ENCODE data around the gene MICAL1. TPM values are rescaled to one million over a fixed set of nuclear protein-coding genes. Genes with fewer than 3 reads are reported as not detected.

Gene MICAL1
- total and polyA plus RNA-seq, 2 donors (not counting 3 experiments of a cell fraction or from before 2014, with no cell fraction given), result 36.5 to 39.4 TPM

GRCh38 chr6:109475625-109476024 is 20.1 kb upstream of the MICAL1 start:
- FAIRE-seq (no peak), DNase-seq (ENCODE audit: low read depth, low spot score) (no peak)
- no TSS peak for BruUV-seq (replicated peaks)
- Histone ChIP-seq H3K36me3 (ENCODE audit: control insufficient read depth in 2 of 2, extremely low read depth in 1 of 2, insufficient read depth in 2 of 2, low read length in 2 of 2) (peaks cover 13 to 19% of the 10 kb centered on the region in 2 experiments), H4K20me1 (replicated peaks; ENCODE audit: control insufficient read depth, extremely low read depth, insufficient read depth, low read length) (no peaks in the 10 kb centered on the region), H3K9ac (replicated peaks; ENCODE audit: extremely low read depth, insufficient read depth, low read length) (no peak overlapping the region), H3K4me1 (ENCODE audit: control insufficient read depth, extremely low read depth, insufficient read depth, low read length) (peaks cover 10% of the 10 kb centered on the region), H3K27me3 (ENCODE audit: control insufficient read depth in 2 of 2, insufficient read depth in 2 of 2, low read length in 2 of 2) (no peaks in the 10 kb centered on the region), H3K79me2 (ENCODE audit: control insufficient read depth, insufficient read depth, low read length) (peaks cover 33% of the 10 kb centered on the region), H3K27ac (ENCODE audit: insufficient read depth, low read depth, low read length) (no peak overlapping the region), H3K4me2 (ENCODE audit: insufficient read depth, low read length) (no peak overlapping the region), H3K9me1 (replicated peaks; ENCODE audit: control insufficient read depth, extremely low read depth, insufficient read depth, low read length) (no peaks in the 10 kb centered on the region), H3K4me3 (replicated peaks in 1 of 3; ENCODE audit: insufficient read depth in 1 of 3, low read depth in 1 of 3, low read length in 3 of 3) (no peak overlapping the region), H2AFZ (ENCODE audit: low read depth, low read length) (no peak overlapping the region), H3K9me3 (replicated peaks; ENCODE audit: control insufficient read depth, insufficient read depth, low read length) (no peaks in the 10 kb centered on the region)
- ChIA-PET POLR2A (no interaction called here), CTCF (interaction anchor here (1.2 kb wide), 1 partner anchor 20 kb away, joined by 3 read pairs; the partner anchor contains the start of gene MICAL1)
- TF ChIP-seq MYC (IDR thresholded peaks at IDR 0.05; ENCODE audit: low read depth, low read length), result no peak
- TF ChIP-seq POLR2AphosphoS5 (IDR thresholded peaks at IDR 0.05; ENCODE audit: insufficient read depth, low read depth, low read length), result no peak
- TF ChIP-seq GATA2 (IDR thresholded peaks at IDR 0.05; ENCODE audit: insufficient read depth, insufficient read length, low read depth, low read length), result no peak
- no peak for TF ChIP-seq EZH2 (IDR thresholded peaks at IDR 0.05; ENCODE audit: borderline replicate concordance, low read depth, low read length, severe bottlenecking)
- no peak for TF ChIP-seq FOS (IDR thresholded peaks at IDR 0.05; ENCODE audit: borderline replicate concordance, insufficient read depth, low read length)
- TF ChIP-seq POLR2A (IDR thresholded peaks at IDR 0.05; ENCODE audit: low read depth, low read length), result no peak
- no peak for TF ChIP-seq JUN (IDR thresholded peaks at IDR 0.05; ENCODE audit: borderline replicate concordance, insufficient read depth, insufficient read length, low read depth)
- dilution Hi-C loops (cut with MboI; ENCODE audit: extremely low pct_ligation_motif_present, low sequenced_read_pairs) (no loop called here), intact Hi-C loops (cut with micrococcal nuclease) (no loop called here)

- H3K36me3 ChIP-seq (ENCODE audit: control insufficient read depth in 2 of 2, extremely low read depth in 1 of 2, insufficient read depth in 2 of 2, low read length in 2 of 2), result peaks cover 12 to 20% of the 10 kb centered on the region in 2 experiments
These were observed 19.4 kb upstream of the MICAL1 start for GRCh38 chr6:109474995-109475394.

More at GRCh38 chr6:109474995-109475394, 19.4 kb upstream of the MICAL1 start:
- FAIRE-seq (no peak), DNase-seq (ENCODE audit: low read depth, low spot score) (no peak)
- Histone ChIP-seq H3K4me3 (replicated peaks in 1 of 3; ENCODE audit: insufficient read depth in 1 of 3, low read depth in 1 of 3, low read length in 3 of 3) (no peak overlapping the region), H3K4me1 (ENCODE audit: control insufficient read depth, extremely low read depth, insufficient read depth, low read length) (peaks cover 4% of the 10 kb centered on the region), H3K27me3 (ENCODE audit: control insufficient read depth in 2 of 2, insufficient read depth in 2 of 2, low read length in 2 of 2) (no peaks in the 10 kb centered on the region), H3K79me2 (ENCODE audit: control insufficient read depth, insufficient read depth, low read length) (peaks cover 27% of the 10 kb centered on the region), H3K9me1 (replicated peaks; ENCODE audit: control insufficient read depth, extremely low read depth, insufficient read depth, low read length) (no peaks in the 10 kb centered on the region), H3K9me3 (replicated peaks; ENCODE audit: control insufficient read depth, insufficient read depth, low read length) (no peaks in the 10 kb centered on the region), H2AFZ (ENCODE audit: low read depth, low read length) (no peak overlapping the region), H4K20me1 (replicated peaks; ENCODE audit: control insufficient read depth, extremely low read depth, insufficient read depth, low read length) (no peaks in the 10 kb centered on the region), H3K4me2 (ENCODE audit: insufficient read depth, low read length) (no peak overlapping the region), H3K9ac (replicated peaks; ENCODE audit: extremely low read depth, insufficient read depth, low read length) (no peak overlapping the region), H3K27ac (ENCODE audit: insufficient read depth, low read depth, low read length) (no peak overlapping the region)
- intact Hi-C loops (cut with micrococcal nuclease) (no loop called here), dilution Hi-C loops (cut with MboI; ENCODE audit: extremely low pct_ligation_motif_present, low sequenced_read_pairs) (no loop called here)
- no TSS peak for BruUV-seq (replicated peaks)
- ChIA-PET POLR2A (no interaction called here), CTCF (interaction anchor here (1.2 kb wide), 1 partner anchor 19 kb away, joined by 3 read pairs; the partner anchor contains the start of gene MICAL1)
- no peak for TF ChIP-seq MYC (IDR thresholded peaks at IDR 0.05; ENCODE audit: low read depth, low read length)
- TF ChIP-seq POLR2A (IDR thresholded peaks at IDR 0.05; ENCODE audit: low read depth, low read length), result no peak
- TF ChIP-seq FOS (IDR thresholded peaks at IDR 0.05; ENCODE audit: borderline replicate concordance, insufficient read depth, low read length), result no peak
- TF ChIP-seq EZH2 (IDR thresholded peaks at IDR 0.05; ENCODE audit: borderline replicate concordance, low read depth, low read length, severe bottlenecking), result no peak
- no peak for TF ChIP-seq CTCF (IDR thresholded peaks at IDR 0.05; ENCODE audit: extremely low read depth in 1 of 2, insufficient read depth in 1 of 2, low read depth in 1 of 2, low read length in 2 of 2)
- TF ChIP-seq MAX (IDR thresholded peaks at IDR 0.05; ENCODE audit: insufficient read depth, insufficient read length), result no peak
- no peak for TF ChIP-seq GATA2 (IDR thresholded peaks at IDR 0.05; ENCODE audit: insufficient read depth, insufficient read length, low read depth, low read length)
- TF ChIP-seq JUN (IDR thresholded peaks at IDR 0.05; ENCODE audit: borderline replicate concordance, insufficient read depth, insufficient read length, low read depth), result no peak
- TF ChIP-seq POLR2AphosphoS5 (IDR thresholded peaks at IDR 0.05; ENCODE audit: insufficient read depth, low read depth, low read length), result no peak
